Limb (tissue), 2 donors: ENCODE measurements around the gene KIF25.
A peak's percentile ranks its signal among the peaks of the same experiment; 100 is the strongest.

Experiments used
- DNase-seq, 2 donors: peaks; one replicate each; pipeline ENCODE4 v3.0.0-alpha.2; 2016; ENCODE audit errors: extremely low spot score in 2 of 2

KIF25 gene

GRCh38 chr6:167997642-167998041, at the start of gene KIF25:
KIF25 (plus strand) TSS chr6:167997671; CDS start chr6:168029586, 31,915 bp downstream.
- DNase-seq = no peak

- DNase-seq = no peak
Observed at GRCh38 chr6:167947716-167948115, 49.8 kb upstream of the KIF25 start.

GRCh38 chr6:167948716-167949115, 48.8 kb upstream of the KIF25 start:
- DNase-seq = no peak

DNA sequence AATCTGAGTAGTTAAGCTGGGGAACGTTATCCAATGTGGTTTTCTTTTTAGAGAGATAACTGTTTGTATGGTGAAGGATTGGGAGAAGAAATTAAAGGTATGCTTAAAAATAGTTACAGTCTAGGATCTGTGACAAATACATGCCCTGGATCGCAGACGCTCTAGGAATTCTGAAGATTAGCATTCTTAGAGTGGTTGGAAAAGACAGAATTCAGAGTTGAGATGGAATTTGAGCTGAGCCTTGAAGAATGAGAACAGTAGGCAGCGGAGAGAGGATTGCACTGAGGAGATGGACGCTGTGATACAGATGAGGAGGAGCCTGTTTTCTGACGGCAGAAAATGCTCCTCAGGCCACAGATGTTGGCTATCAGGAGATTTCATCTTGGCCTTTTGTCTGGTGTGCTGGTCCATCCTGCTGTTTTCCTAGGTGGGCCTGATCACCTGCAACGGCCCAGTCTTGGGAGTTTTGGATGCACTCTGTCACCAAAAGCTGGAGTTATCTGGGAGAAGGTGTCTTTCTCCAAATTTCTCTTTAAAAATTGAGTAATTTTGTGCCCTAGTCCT, 48.3 kb upstream of the KIF25 start:
- no peak for DNase-seq

DNA sequence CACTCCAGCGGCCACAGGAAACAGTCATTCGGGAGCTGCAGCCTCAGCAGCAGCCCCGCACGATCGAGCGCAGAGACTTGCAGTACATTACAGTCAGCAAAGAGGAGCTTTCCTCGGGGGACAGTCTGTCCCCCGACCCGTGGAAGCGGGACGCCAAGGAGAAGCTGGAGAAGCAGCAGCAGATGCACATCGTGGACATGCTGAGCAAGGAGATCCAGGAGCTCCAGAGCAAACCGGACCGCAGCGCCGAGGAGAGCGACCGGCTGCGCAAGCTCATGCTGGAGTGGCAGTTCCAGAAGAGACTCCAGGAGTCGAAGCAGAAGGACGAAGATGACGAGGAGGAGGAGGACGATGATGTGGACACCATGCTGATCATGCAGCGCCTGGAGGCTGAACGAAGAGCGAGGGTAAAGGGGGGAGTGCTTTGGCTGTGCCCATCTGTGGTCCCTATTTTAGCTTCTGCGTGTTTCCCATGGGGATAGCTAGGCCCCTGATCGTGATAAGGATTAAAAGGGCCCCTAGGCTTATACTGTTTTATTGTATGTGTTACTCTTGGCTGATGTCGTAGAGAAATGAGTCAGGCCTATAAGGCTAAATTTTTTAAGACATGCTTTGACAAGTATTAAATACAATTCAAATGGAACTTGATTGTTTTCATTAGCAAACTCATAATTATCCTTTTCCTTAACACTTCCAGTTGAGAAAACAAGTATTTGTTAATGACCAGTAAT, 45.5 kb upstream of the KIF25 start:
- no peak for DNase-seq

- no peak for DNase-seq
Observed at GRCh38 chr6:167952512-167952859, 45.0 kb upstream of the KIF25 start.

DNA sequence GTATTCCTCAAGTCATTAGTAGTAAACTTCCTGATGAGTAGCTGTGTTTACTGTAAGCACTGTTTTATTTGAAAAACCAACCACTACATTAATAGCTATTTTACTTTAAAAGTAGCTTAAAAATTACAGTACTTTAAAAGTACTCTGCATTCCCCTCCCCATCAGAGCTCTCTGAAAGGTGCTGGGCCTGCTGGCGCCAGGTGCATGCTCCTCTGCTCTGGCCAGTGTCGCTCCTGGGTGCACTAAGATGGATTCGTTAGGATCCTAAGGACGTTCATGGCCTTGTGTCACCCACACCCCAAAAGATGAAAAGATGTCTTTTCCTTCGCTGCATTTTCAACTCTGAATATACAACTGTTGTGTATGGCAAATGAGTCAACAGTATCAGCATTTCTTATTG, 43.9 kb upstream of the KIF25 start:
- DNase-seq = no peak

GRCh38 chr6:167954151-167954550, 43.3 kb upstream of the KIF25 start:
- DNase-seq = no peak

DNA sequence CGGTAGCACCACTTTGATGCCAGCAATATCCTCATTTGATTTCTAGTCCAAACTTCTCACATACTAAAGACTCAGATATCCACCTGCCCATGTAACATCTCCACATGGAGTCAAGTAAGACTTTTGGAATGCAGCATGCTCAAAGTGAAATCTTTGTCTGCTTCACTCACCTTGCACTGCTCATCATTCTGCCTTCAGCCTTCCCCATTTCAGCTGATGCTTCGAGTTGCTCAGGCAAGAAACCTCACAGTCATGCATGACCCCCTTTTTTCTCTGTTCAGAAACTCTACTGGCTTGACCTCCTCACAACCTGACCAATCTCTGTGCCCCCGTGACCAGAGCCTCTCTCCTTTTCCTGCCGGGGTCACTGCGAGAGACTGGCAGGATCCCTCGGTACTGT, 41.0 kb upstream of the KIF25 start:
- no peak for DNase-seq

GRCh38 chr6:167956983-167957492, 40.4 kb upstream of the KIF25 start:
- no peak for DNase-seq

DNA sequence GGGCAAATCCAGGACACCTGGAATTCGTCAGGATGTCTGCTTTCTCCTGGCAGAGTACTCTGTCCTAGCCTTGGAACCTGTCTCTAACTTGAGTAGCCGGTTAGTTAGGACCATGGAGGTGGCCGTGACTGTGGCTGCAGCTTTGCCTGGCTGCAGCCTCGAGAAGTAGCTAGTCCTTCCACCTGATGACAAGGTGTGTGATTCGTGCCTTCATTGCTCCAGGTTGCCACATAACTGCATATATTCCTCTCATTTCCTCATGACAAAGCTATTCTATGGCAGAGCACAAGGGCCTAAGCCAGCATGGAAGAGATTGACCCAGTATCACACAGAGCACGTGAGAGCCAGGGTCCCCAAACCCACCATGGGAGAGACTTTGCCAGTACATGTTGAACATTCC, 39.8 kb upstream of the KIF25 start:
- DNase-seq = no peak

- no peak for DNase-seq
Observed at GRCh38 chr6:167960579-167960978, 36.9 kb upstream of the KIF25 start.

DNA sequence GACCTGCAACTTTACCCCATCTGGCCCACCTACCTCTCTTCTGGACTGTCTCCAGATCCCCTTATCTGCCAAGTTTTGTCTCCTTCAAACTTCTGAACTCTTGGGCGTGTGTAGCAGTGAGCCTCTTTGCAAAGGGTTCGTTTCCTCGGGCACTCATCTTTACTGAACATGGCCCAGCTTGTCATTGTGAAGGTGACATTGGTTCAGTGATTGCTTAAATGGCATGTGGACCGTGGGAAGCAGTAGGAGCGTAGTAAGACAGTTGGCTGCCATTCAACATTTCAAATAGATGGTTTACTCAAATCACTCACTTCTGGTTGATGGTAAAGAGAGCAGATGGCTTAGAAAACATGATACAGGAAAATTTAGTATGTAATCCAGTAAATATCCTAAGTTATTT, 34.8 kb upstream of the KIF25 start:
- DNase-seq = no peak

DNA sequence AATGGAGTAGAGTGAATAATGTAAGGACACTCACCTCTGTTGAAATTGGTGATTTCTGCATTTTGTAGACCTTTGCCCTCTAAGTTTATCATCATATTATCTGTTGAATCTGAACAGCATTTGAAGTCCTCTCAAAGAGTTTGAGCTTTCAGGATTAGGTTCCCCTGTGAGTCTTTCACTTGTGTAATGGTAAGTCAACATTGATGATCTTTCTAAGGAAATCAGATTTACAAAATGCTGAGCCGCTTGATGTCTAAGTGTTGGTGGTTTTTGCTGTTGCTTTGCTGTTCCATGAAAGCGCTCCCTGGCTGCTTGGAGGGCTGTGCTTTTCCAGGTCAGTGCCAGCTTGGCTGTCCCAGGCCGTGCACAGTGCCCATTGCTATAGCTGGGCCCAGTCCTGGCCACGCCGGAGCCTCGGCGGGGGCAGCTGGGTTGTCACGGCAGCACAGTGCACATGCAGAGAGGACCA, 33.8 kb upstream of the KIF25 start:
- DNase-seq = no peak

- DNase-seq = no peak
Observed at GRCh38 chr6:167965592-167966539, 31.6 kb upstream of the KIF25 start.

DNA sequence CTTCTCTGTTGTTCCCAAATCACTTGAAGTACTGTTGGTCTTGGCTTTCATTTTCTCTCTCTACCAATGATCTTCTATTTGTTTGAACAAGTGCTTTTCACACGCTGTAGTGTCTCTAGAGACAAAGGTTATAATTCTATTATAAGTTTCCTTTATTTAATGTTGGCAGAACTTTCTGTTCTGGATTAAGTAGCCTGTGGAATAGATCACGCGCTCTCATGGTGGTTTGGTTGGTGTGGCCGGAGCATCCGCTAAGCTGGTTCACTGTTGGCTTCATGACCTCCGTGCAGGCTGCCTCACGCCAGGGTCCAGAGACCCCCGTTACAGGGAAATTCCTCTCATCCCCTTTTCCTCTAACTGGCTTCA, 30.9 kb upstream of the KIF25 start:
- no peak for DNase-seq

DNA sequence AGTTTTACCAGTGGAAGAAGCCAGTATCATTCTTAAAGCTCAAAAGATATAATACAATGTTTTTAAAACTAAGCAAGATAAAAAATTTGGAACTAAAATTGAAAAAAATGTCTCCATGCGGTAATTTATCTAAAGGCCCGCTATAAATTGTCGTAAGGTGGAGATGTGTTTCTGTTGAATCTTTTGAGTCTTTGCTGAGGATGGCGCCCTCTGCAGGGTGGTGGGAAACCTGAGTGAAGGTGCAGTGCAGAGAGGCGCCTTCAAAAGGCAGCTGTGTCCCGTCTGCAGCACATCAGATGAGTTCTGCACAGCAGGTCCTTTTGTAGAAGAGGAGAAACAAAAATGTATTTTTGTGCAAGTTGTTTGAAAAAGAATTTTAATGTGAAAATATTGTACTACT, 29.4 kb upstream of the KIF25 start:
- no peak for DNase-seq

GRCh38 chr6:167970230-167970629, 27.2 kb upstream of the KIF25 start:
- no peak for DNase-seq

DNA sequence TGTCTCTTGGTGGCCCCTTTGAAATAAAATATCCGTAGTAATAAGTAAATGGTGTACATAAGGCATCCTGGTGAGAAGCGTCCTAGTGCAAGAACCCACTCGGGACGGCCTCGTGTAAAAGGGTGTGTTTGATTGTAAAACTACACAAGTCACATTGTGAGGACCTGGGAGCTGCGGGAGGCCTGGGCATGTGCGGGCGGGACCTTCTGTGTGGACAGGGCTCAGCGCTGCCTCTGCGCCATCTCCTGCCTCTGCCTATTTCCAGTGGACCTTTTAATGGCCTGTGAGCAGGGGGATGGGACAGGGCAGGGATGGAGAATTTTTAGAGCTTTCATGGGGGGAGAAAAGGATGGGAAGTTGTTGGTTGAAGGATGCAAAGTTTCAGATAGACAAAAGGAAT, 25.3 kb upstream of the KIF25 start:
- no peak for DNase-seq

DNA sequence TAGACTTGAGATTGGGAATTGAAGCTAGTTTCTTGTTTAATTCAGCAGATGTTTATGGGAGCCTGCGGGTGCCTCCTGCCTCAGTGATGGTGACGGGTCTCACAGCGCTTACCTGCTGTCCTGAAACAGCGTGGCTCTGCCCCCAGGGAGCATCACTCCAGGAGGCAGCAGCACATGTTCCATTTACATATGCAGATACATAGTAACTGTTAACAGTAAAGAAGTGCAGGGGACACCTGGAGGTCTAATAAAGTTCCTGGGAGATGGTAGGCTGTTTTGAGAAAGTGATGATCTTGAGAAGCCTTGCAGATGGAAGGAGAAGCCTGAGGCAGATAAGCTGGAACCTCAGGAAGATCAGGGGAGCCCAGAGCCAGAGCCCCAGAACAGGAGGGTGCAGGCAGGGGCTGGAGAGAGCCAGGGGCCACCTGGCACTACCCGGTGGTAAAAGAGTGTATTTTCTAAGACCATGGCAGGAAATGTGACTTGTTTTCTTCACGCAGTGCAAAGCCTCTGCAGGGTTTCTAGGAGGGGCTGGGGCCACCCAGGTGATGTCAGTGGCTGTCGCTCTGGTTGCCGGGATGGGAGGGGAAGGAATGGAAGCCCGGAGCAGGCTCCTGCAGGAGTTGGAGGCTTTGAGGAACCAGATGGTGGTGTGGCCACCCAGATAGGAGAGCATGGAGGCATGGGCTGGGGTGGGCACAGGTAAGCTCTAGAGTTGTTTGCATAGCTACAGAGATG, 24.2 kb upstream of the KIF25 start:
- no peak for DNase-seq

DNA sequence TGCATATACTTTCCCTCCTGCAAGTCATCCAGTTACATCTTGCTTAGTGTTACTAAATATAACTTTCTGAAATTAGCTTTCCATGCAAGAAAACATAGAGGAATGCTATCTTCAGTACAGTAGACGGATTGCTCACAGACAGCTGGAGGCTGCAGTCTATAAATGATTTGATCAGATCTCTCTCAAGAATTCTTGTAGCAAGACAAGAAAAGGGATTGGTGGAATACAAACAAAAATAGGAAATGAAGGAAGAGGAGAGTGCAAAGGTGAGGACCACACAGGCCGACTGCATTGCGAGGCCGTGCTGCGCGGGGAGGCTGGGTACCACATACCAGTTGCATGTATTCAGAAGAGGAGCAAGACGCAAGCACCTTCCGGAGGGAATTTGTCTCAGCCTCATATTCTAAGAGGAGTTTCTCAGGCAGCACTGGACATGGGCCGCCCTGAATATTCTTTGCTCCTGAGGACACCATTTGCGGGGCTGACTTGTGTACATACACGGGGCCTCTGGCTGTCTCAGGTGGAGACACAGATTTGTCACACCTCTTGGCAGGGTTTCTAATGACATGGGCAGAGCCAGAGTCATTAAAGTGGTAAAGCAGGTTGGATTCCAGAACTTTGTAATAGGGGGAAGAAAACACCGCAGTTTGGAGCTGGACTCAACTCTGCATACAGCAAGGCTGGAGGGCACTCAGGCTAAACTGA, 22.7 kb upstream of the KIF25 start:
- peak in 1 of 2 donors; percentile 43 for DNase-seq
